Upper lobe of right lung (tissue), 1 donor: Measurements from ENCODE around the gene TMOD1. TPM values are rescaled to one million over a fixed set of nuclear protein-coding genes. Genes with fewer than 3 reads are reported as not detected.

Experiments
- ATAC-seq: fragments of 200-7000 bp; cut with Tn5 transposase; one replicate; pipeline ENCODE4 v1.9.1; 2020; ENCODE audit warnings: mild to moderate bottlenecking, moderate library complexity
- DNase-seq: peaks from one replicate; pipeline ENCODE4 v3.0.0-alpha.2; 2020
- H3K27ac ChIP-seq: fragments of 200-600 bp; one replicate; pipeline ENCODE4 v1.8.0; 2022
- H3K27me3 ChIP-seq: fragments of 200-600 bp; one replicate; pipeline ENCODE4 v1.8.0; 2022; ENCODE audit warnings: mild to moderate bottlenecking
- H3K36me3 ChIP-seq: fragments of 200-600 bp; one replicate; pipeline ENCODE4 v1.8.0; 2022
- H3K4me1 ChIP-seq: fragments of 200-600 bp; one replicate; pipeline ENCODE4 v1.8.0; 2022
- H3K4me3 ChIP-seq: fragments of 200-600 bp; one replicate; pipeline ENCODE4 v1.8.0; 2022; ENCODE audit warnings: mild to moderate bottlenecking
- H3K9me3 ChIP-seq: fragments of 200-600 bp; one replicate; pipeline ENCODE4 v1.8.0; 2022
- CTCF ChIP-seq: fragments of 200-600 bp; IDR thresholded peaks from one replicate; pipeline ENCODE4 v1.8.0; 2022; ENCODE audit warnings: antibody characterized with exemption
- intact Hi-C: fragments of 100-400 bp; cut with DNase I; formaldehyde crosslinking; loops from one replicate; pipeline ENCODE4 v1.11.0; 2022
- total RNA-seq: library from RNA; stranded (reverse); fragmentation: NEBNext Ultra II Directional; extraction: Animal tissue kit (Norgen Biotek cat#: 25700); gene quantifications from one replicate; pipeline ENCODE4 v1.2.1, GENCODE V29; 2021
- donor health status: DM: no; HTN: yes; CAD: no; lungs with severe emphysema.

Gene TMOD1
- total RNA-seq, 1 donor from 2014 or later = 11.3 TPM

GRCh38 chr9:97500765-97501176 is 695 bp upstream of the TMOD1 start:
- DNase-seq = no peak
- Histone ChIP-seq H3K9me3 (no peaks in the 10 kb centered on the region), H3K4me1 (peaks cover 19% of the 10 kb centered on the region), H3K4me3 (peak overlapping the region; percentile 52), H3K36me3 (peaks cover 11% of the 10 kb centered on the region), H3K27me3 (peaks cover 12% of the 10 kb centered on the region), H3K27ac (no peak overlapping the region)
- no peak for ATAC-seq
- intact Hi-C loops = no loop called here
- no peak for TF ChIP-seq CTCF

DNA sequence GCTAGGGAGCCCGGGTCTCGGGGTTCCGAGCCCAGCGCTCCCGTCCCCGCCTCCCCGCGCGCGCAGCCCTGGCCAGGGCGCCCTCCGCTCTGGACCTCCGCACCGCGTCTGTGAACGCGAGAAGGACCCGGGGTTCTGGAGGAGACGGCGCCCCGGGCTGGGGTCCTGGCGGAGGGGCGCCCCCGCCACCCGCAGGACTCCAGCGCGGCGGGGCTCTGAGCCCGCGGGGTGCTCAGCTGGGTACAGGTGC is 431 bp downstream of the TMOD1 start:
- peaks cover 12% of the 10 kb centered on the region for H3K27me3 ChIP-seq
- intact Hi-C loops = no loop called here
- peak overlapping the region; percentile 78 for H3K4me3 ChIP-seq
- H3K9me3 ChIP-seq = no peaks in the 10 kb centered on the region
- DNase-seq (no peak), ATAC-seq (no peak)
- H3K36me3 ChIP-seq = peaks cover under 1% of the 10 kb centered on the region
- H3K4me1 ChIP-seq = peaks cover 19% of the 10 kb centered on the region
- H3K27ac ChIP-seq = peak overlapping the region; percentile 63
- TF ChIP-seq CTCF = no peak

GRCh38 chr9:97502222-97502983 is 937 bp downstream of the TMOD1 start:
- intact Hi-C loops = no loop called here
- Histone ChIP-seq H3K27ac (peak overlapping the region; percentile 63), H3K4me3 (peak overlapping the region; percentile 78), H3K9me3 (no peaks in the 10 kb centered on the region), H3K36me3 (no peaks in the 10 kb centered on the region), H3K4me1 (peaks cover 19% of the 10 kb centered on the region), H3K27me3 (peaks cover 12% of the 10 kb centered on the region)
- ATAC-seq = peak; percentile 31
- DNase-seq = no peak
- no peak for TF ChIP-seq CTCF

DNA sequence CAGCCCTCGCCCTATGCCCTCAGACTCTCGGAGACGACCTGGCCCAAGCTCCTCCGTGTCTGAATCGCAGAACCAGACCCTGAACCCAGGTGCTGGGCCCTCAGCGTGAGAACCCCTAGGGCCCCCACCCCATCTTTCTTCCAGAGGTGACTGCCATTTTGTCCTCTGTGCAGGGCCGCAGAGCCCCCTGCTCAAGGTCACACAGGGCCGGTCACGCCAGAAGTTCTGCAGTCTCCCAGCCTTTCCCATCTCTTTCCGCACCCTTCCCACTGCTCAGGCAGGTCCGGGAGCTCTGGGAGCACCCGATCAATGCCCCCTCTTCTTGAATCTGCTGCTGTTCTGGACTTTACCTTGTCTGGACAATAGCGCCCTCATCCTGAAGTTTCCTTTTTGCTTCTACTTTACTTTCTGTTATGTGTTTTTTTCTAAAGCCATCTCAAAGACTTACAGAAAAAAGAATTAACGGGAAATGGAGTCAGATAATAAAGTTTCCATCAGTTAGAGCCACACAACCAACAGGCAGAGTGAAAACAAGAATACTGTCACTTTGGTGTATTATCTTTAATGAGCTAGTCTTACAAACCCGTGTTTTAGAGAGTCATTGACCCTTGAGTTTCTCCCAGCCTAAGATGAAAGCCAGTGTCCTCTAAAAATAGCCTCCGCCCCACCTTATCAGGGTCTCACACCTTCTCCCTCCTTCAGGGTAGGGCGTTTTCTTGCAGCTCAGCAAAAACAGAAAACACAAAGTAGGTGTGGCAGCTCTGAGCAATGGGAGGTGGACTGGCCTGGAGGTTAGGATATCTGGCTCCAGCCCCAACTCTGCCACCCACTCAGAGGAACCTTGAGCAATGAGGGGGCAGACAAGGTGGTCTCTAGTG is 1.8 kb downstream of the TMOD1 start:
- no peak for ATAC-seq
- intact Hi-C loops = no loop called here
- TF ChIP-seq CTCF = no peak

DNA sequence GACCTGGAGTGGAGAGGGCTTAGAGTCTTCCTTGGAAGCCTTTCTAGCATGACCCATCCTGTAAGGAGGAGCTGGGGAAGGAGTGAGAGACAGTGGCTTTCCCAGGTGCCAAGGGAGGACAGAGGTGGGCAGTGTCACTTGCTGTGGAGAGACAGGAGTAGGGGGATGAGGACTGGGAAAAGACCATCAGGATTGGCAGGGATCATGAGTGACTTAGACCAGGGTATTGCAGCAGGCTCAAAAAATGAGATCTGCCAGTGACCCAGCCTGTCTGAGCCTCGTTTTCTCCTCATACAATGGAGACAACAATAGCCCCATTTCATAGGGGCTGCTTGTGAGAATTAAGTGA is 2.4 kb downstream of the TMOD1 start:
- Histone ChIP-seq H3K27me3 (peaks cover 12% of the 10 kb centered on the region), H3K36me3 (no peaks in the 10 kb centered on the region), H3K9me3 (no peaks in the 10 kb centered on the region), H3K27ac (no peak overlapping the region), H3K4me1 (peaks cover 19% of the 10 kb centered on the region), H3K4me3 (no peak overlapping the region)
- ATAC-seq (no peak), DNase-seq (no peak)
- intact Hi-C loops = no loop called here
- TF ChIP-seq CTCF = no peak

More for the DNA sequence above, 1.8 kb downstream of the TMOD1 start:
- Histone ChIP-seq H3K27me3 (peaks cover 12% of the 10 kb centered on the region), H3K27ac (no peak overlapping the region), H3K9me3 (no peaks in the 10 kb centered on the region), H3K4me1 (peaks cover 19% of the 10 kb centered on the region), H3K4me3 (peak overlapping the region; percentile 78), H3K36me3 (no peaks in the 10 kb centered on the region)
- DNase-seq = no peak
